OCI-LY7 (cell line): ENCODE data around the gene DNAJB14. TPM values are rescaled to one million over a fixed set of nuclear protein-coding genes. Genes with fewer than 3 reads are reported as not detected.

Experiments
- BruUV-seq: library from RNA; stranded (reverse); fragments of 400-500 nt; replicated peaks from 2 replicates; lab custom pipeline; 2021; lab: Mats Ljungman, UMichigan
- CTCF ChIA-PET: fragments of 300-600 bp; sonication (Branson Sonifier 250); formaldehyde crosslinking; loops from one replicate; lab custom pipeline; 2022; ENCODE audit warnings: antibody characterized with exemption; ENCODE audit not compliant: unreplicated experiment; lab: Charles Lee
- POLR2A ChIA-PET: fragments of 300-600 bp; sonication (Branson Sonifier 250); formaldehyde crosslinking; loops from one replicate; lab custom pipeline; 2022; ENCODE audit warnings: antibody characterized with exemption; lab: Charles Lee
- DNase-seq: peaks from one replicate; pipeline ENCODE4 v3.0.0-alpha.2; 2015; ENCODE audit warnings: low spot score
- H2AFZ ChIP-seq: fragments of 200-600 bp; sonication (generic), shearing (Covaris generic); 2 replicates; pipeline ENCODE4 v1.6.1; 2014; ENCODE audit warnings: mild to moderate bottlenecking, antibody characterized with exemption, low read length, moderate library complexity
- H3K27ac ChIP-seq: fragments of 200-600 bp; sonication (generic); 2 replicates; pipeline ENCODE4 v1.5.1; 2014; ENCODE audit warnings: mixed run types, low read depth, mild to moderate bottlenecking, moderate library complexity, low read length, inconsistent platforms; ENCODE audit not compliant: poor library complexity, severe bottlenecking
- H3K36me3 ChIP-seq: fragments of 200-600 bp; sonication (generic); 2 replicates; pipeline ENCODE4 v1.6.1; 2014; ENCODE audit warnings: mild to moderate bottlenecking, antibody characterized with exemption, low read length, moderate library complexity, mixed read lengths; ENCODE audit not compliant: insufficient read depth
- H3K4me1 ChIP-seq: fragments of 200-600 bp; sonication (generic); 2 replicates; pipeline ENCODE4 v1.5.1; 2014; ENCODE audit warnings: mild to moderate bottlenecking, low read length; ENCODE audit not compliant: insufficient read depth, poor library complexity, severe bottlenecking
- H3K4me2 ChIP-seq: fragments of 200-600 bp; sonication (generic); 2 replicates; pipeline ENCODE4 v1.6.1; 2014; ENCODE audit warnings: mild to moderate bottlenecking, low read length
- H3K4me3 ChIP-seq: fragments of 200-600 bp; sonication (generic); 2 replicates; pipeline ENCODE4 v1.5.1; 2014; ENCODE audit warnings: mild to moderate bottlenecking, low read depth, low read length; ENCODE audit not compliant: poor library complexity, severe bottlenecking
- H3K79me2 ChIP-seq: fragments of 200-600 bp; sonication (generic); 2 replicates; pipeline ENCODE4 v1.6.1; 2016; ENCODE audit warnings: low read depth, mild to moderate bottlenecking, low read length, moderate library complexity, mixed read lengths; ENCODE audit not compliant: insufficient read depth
- H3K9me2 ChIP-seq: fragments of 200-600 bp; sonication (generic); 2 replicates; pipeline ENCODE4 v1.6.1; 2016; ENCODE audit warnings: mild to moderate bottlenecking, low read length, mixed read lengths; ENCODE audit not compliant: insufficient read depth
- H3K9me3 ChIP-seq: fragments of 200-600 bp; sonication (generic); 2 replicates; pipeline ENCODE4 v1.6.1; 2014; ENCODE audit warnings: mild to moderate bottlenecking, mixed run types, low read length, mixed read lengths
- H4K20me1 ChIP-seq: fragments of 200-600 bp; sonication (generic); 2 replicates; pipeline ENCODE4 v1.6.1; 2014; ENCODE audit warnings: mild to moderate bottlenecking, antibody characterized with exemption, low read length, moderate library complexity, mixed read lengths; ENCODE audit not compliant: insufficient read depth
- EZH2phosphoT487 ChIP-seq: fragments of 200-600 bp; sonication (generic); IDR thresholded peaks from 2 replicates; pipeline ENCODE4 v1.6.1; 2018; ENCODE audit warnings: low read depth, borderline replicate concordance, mild to moderate bottlenecking, mixed run types, antibody characterized with exemption, low read length, moderate library complexity, mixed read lengths
- intact Hi-C: fragments of 100-400 bp; cut with micrococcal nuclease; formaldehyde crosslinking; loops from one replicate; pipeline ENCODE4 v1.10.0; 2022; ENCODE audit not compliant: unreplicated experiment
- total RNA-seq, 2 experiments: library from RNA; depleted of rRNA in 1 of 2; stranded (reverse); fragments of >200 nt in 1 of 2; shearing (Covaris generic) in 1 of 2; gene quantifications; 2 replicates each; pipeline ENCODE4 v1.2.3, GENCODE V29; 2014 to 2022
- TF ChIP-seq, protein P1 (sequence below): fragments of 200-600 bp; sonication (generic); conservative IDR thresholded peaks from 2 replicates; pipeline ENCODE4 v1.5.1; 2014; ENCODE audit warnings: mild to moderate bottlenecking, antibody characterized with exemption, low read length, moderate library complexity, mixed read lengths

The DNAJB14 gene
- total RNA-seq, 2 experiments from 2014 or later, result 13.3 to 44.9 TPM

DNA sequence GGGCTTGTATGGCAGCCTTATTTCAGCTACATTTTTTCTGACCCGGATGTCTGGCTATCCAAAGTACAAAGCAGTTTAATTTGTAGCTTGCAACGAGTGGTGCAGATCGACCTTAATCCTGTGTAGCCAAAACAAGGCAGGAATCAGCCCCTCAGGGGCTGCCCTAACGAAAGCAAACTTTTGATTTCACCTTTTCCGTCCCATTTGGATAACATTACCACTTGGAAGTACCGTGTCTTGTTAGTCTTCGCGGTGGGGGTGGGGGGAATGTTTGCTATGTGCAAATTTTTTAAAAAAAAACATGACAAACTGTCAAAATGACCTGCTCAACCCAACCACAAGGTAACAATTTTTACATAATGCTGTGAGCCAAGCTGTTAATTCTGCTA is 766 bp upstream of the DNAJB14 start:
- CTCF ChIA-PET, result interaction anchor here (0.9 kb wide), 1 partner anchor 130 kb away, joined by 3 read pairs; the partner anchor contains the start of gene DAPP1
- peaks cover 61% of the 10 kb centered on the region for H3K36me3 ChIP-seq
- H3K4me2 ChIP-seq, result peak overlapping the region; percentile 78
- H4K20me1 ChIP-seq, result peaks cover 24% of the 10 kb centered on the region
- DNase-seq, result no peak
- peak overlapping the region; percentile 95 for H3K27ac ChIP-seq
- no peaks in the 10 kb centered on the region for H3K9me2 ChIP-seq
- H3K4me3 ChIP-seq, result peak overlapping the region; percentile 98
- intact Hi-C loops, result loop anchor here (1.0 to 5.0 kb wide), 3 partner anchors 131 to 1500 kb away; partner anchors contain the start of genes DAPP1 and PPP3CA
- BruUV-seq, result no TSS peak
- TF ChIP-seq, protein P1, sequence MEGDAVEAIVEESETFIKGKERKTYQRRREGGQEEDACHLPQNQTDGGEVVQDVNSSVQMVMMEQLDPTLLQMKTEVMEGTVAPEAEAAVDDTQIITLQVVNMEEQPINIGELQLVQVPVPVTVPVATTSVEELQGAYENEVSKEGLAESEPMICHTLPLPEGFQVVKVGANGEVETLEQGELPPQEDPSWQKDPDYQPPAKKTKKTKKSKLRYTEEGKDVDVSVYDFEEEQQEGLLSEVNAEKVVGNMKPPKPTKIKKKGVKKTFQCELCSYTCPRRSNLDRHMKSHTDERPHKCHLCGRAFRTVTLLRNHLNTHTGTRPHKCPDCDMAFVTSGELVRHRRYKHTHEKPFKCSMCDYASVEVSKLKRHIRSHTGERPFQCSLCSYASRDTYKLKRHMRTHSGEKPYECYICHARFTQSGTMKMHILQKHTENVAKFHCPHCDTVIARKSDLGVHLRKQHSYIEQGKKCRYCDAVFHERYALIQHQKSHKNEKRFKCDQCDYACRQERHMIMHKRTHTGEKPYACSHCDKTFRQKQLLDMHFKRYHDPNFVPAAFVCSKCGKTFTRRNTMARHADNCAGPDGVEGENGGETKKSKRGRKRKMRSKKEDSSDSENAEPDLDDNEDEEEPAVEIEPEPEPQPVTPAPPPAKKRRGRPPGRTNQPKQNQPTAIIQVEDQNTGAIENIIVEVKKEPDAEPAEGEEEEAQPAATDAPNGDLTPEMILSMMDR, result no peak
- no peak for TF ChIP-seq EZH2phosphoT487
- peaks cover 41% of the 10 kb centered on the region for H3K4me1 ChIP-seq
- H2AFZ ChIP-seq, result no peak overlapping the region
- POLR2A ChIA-PET, result interaction anchor here (0.6 to 2.5 kb wide), 10 partner anchors 16 to 384 kb away, joined by 3 to 12 read pairs (median 4); partner anchors contain the start of genes DAPP1, LAMTOR3 and TRMT10A
- H3K79me2 ChIP-seq, result peaks cover 80% of the 10 kb centered on the region
- peaks cover 14% of the 10 kb centered on the region; the same call in 1 of the 2 replicates for H3K9me3 ChIP-seq

DNA sequence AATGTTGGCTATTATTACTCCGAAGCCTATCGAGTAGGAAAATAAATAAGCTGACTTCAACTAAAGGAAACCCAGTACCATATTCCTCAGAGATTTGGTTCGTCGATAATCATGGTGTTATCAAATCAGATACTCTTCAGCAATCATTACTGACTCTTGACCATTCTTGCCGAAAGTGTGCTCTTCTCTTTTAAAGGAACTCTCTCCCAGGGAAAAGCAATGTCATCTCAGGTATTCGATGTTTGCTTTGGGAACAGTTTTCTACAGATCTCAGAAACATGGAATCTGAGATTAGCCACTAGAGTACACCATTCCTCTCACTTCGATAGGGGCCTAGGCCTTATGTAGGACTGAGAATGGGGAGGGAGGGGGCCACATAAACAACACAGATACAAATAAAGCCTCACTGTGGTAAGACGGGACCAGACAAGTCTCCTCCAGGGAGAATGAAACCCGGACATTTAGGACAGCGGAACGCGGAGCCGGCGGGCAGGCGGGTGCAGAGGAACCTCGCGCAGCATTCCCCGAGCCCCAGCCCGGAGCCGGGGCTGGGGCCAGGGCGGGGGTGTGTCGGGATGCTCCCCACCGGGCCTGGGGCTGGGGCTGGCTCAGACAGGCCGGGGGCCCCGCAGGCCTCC is 581 bp downstream of the DNAJB14 start:
- peak overlapping the region; percentile 60; the same call in 1 of the 2 replicates for H2AFZ ChIP-seq
- no TSS peak for BruUV-seq
- H3K79me2 ChIP-seq, result peaks cover 83% of the 10 kb centered on the region
- CTCF ChIA-PET, result interaction anchor here (0.6 to 0.7 kb wide), 2 partner anchors 51 to 134 kb away, joined by 3 read pairs; partner anchors contain the start of gene LAMTOR3
- POLR2A ChIA-PET, result interaction anchor here (0.7 to 1.8 kb wide), 8 partner anchors 19 to 450 kb away, joined by 3 to 12 read pairs (median 5); partner anchors contain the start of gene DAPP1
- H3K4me2 ChIP-seq, result peak overlapping the region; percentile 78
- peaks cover 19% of the 10 kb centered on the region; the same call in 1 of the 2 replicates for H3K9me3 ChIP-seq
- DNase-seq, result peak; percentile 42
- peaks cover 24% of the 10 kb centered on the region for H4K20me1 ChIP-seq
- H3K27ac ChIP-seq, result peak overlapping the region; percentile 95
- H3K36me3 ChIP-seq, result peaks cover 72% of the 10 kb centered on the region
- no peaks in the 10 kb centered on the region for H3K9me2 ChIP-seq
- no peak for TF ChIP-seq EZH2phosphoT487
- TF ChIP-seq, protein P1, result peak; percentile 41; the same call in 1 of the 2 replicates
- intact Hi-C loops, result loop anchor here (1.0 to 5.0 kb wide), 3 partner anchors 52 to 1499 kb away; partner anchors contain the start of genes LAMTOR3 and PPP3CA
- H3K4me1 ChIP-seq, result peaks cover 41% of the 10 kb centered on the region
- peak overlapping the region; percentile 98 for H3K4me3 ChIP-seq
